Measurements from ENCODE around the gene THEM4.

DNA sequence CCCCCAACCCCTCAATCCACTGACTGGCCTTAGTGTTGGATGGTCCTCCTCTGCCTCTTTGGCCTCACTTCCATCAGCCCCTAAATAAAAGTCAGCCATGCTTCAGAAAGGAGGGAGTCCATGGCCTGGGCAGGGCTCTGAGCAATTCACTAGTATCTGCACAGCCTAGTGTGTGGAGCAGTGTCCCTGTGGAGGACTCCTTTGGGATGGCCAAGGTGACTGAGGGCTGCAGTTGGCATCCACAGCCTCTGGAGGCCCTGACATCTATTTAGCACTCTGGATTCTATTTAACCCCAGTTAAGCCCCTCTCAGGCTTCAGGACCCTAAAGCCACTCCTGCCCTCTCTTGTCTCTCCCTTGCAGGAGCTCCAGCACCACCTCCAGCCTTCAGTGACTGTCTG is 59.4 kb downstream of the THEM4 start:
- no peak for TF ChIP-seq POLR2A (IDR thresholded peaks at IDR 0.05)
- TF ChIP-seq, protein P1, sequence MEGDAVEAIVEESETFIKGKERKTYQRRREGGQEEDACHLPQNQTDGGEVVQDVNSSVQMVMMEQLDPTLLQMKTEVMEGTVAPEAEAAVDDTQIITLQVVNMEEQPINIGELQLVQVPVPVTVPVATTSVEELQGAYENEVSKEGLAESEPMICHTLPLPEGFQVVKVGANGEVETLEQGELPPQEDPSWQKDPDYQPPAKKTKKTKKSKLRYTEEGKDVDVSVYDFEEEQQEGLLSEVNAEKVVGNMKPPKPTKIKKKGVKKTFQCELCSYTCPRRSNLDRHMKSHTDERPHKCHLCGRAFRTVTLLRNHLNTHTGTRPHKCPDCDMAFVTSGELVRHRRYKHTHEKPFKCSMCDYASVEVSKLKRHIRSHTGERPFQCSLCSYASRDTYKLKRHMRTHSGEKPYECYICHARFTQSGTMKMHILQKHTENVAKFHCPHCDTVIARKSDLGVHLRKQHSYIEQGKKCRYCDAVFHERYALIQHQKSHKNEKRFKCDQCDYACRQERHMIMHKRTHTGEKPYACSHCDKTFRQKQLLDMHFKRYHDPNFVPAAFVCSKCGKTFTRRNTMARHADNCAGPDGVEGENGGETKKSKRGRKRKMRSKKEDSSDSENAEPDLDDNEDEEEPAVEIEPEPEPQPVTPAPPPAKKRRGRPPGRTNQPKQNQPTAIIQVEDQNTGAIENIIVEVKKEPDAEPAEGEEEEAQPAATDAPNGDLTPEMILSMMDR (IDR thresholded peaks at IDR 0.05): no peak

Data from lower leg skin (tissue), 3 donors.